H1 (cell line): ENCODE measurements around the gene TRAPPC12. TPM values are rescaled to one million over a fixed set of nuclear protein-coding genes. Genes with fewer than 3 reads are reported as not detected.
A peak's percentile ranks its signal among the peaks of the same experiment; 100 is the strongest.

Experiments used
- CTCF ChIA-PET: fragments of 300-600 bp; sonication (Branson Sonifier 250); formaldehyde crosslinking; loops from one replicate; lab custom pipeline; 2021; ENCODE audit not compliant: partially characterized antibody; lab: Charles Lee
- POLR2A ChIA-PET: fragments of 300-600 bp; sonication (Branson Sonifier 250); formaldehyde crosslinking; loops from one replicate; lab custom pipeline; 2021; ENCODE audit warnings: inconsistent platforms; ENCODE audit not compliant: partially characterized antibody; lab: Charles Lee
- DNase-seq, 2 experiments: peaks; one replicate each; pipeline versions ENCODE4 v3.0.0 to v3.0.0-alpha.2; 2010 to 2022; ENCODE audit warnings: low spot score in 2 of 2, low read depth in 1 of 2, mixed read lengths in 1 of 2
- FAIRE-seq: peaks from 2 replicates; lab custom pipeline; 2011; peaks lifted over from hg19 to GRCh38; lab: Jason Lieb, UNC
- H2AFZ ChIP-seq: 2 replicates; pipeline ENCODE4 v1.8.1; 2012; ENCODE audit warnings: low read length, inconsistent platforms
- H2AK5ac ChIP-seq: 2 replicates; pipeline ENCODE4 v1.6.1; 2013; ENCODE audit warnings: low read depth, low read length
- H2BK120ac ChIP-seq: replicated peaks from 2 replicates; pipeline ENCODE3; 2013; ENCODE audit warnings: low read depth, low read length, inconsistent platforms
- H2BK12ac ChIP-seq: 2 replicates; pipeline ENCODE4 v1.6.1; 2013; ENCODE audit warnings: low read depth, low read length
- H2BK15ac ChIP-seq: 2 replicates; pipeline ENCODE4 v1.6.1; 2013; ENCODE audit warnings: low read length
- H2BK20ac ChIP-seq: 2 replicates; pipeline ENCODE4 v1.6.1; 2013; ENCODE audit warnings: low read length
- H2BK5ac ChIP-seq: 2 replicates; pipeline ENCODE4 v1.6.1; 2013; ENCODE audit warnings: low read depth, low read length
- H3K14ac ChIP-seq: 2 replicates; pipeline ENCODE4 v1.6.1; 2013; ENCODE audit warnings: inconsistent platforms; ENCODE audit not compliant: insufficient read length
- H3K18ac ChIP-seq: 2 replicates; pipeline ENCODE4 v1.6.1; 2013; ENCODE audit warnings: low read length; ENCODE audit errors: extremely low read depth
- H3K23ac ChIP-seq: 2 replicates; pipeline ENCODE4 v1.6.1; 2013; ENCODE audit warnings: inconsistent platforms; ENCODE audit not compliant: insufficient read length
- H3K23me2 ChIP-seq: 2 replicates; pipeline ENCODE4 v1.6.1; 2013; ENCODE audit warnings: low read depth, low read length
- H3K27ac ChIP-seq: 2 replicates; pipeline ENCODE4 v1.6.1; 2011; ENCODE audit warnings: low read depth, low read length, inconsistent platforms
- H3K27me3 ChIP-seq, 4 experiments: replicated peaks in 1 of 4; 1 replicate in 1 of 4; 2 replicates in 3 of 4; pipeline versions ENCODE4 v1.6.1 to v1.8.1; 2011 to 2013; ENCODE audit warnings: low read length in 3 of 4, mild to moderate bottlenecking in 3 of 4, inconsistent platforms in 2 of 4, mixed read lengths in 2 of 4, moderate library complexity in 1 of 4; ENCODE audit not compliant: control insufficient read depth in 3 of 4, insufficient read depth in 3 of 4; ENCODE audit errors: extremely low read depth in 1 of 4
- H3K36me3 ChIP-seq, 4 experiments: 2 replicates each; pipeline versions ENCODE4 v1.6.1 to v1.8.1; 2011 to 2013; ENCODE audit warnings: mild to moderate bottlenecking in 4 of 4, low read length in 3 of 4, moderate library complexity in 2 of 4, control low read depth in 1 of 4, inconsistent platforms in 1 of 4; ENCODE audit not compliant: insufficient read depth in 4 of 4, control insufficient read depth in 2 of 4
- H3K4ac ChIP-seq: replicated peaks from 2 replicates; pipeline ENCODE3; 2013; ENCODE audit warnings: low read length, low read depth, mixed read lengths, inconsistent platforms; ENCODE audit not compliant: insufficient read length
- H3K4me1 ChIP-seq, 4 experiments: replicated peaks in 1 of 4; 1 replicate in 1 of 4; 2 replicates in 3 of 4; pipeline versions ENCODE4 v1.6.1 to v1.8.1; 2011 to 2013; ENCODE audit warnings: low read length in 3 of 4, inconsistent platforms in 2 of 4, mixed read lengths in 1 of 4; ENCODE audit not compliant: insufficient read depth in 4 of 4, control insufficient read depth in 3 of 4
- H3K4me2 ChIP-seq, 2 experiments: 2 replicates each; pipeline versions ENCODE4 v1.6.1 to v1.8.1; 2011 to 2013; ENCODE audit warnings: low read depth in 2 of 2, low read length in 2 of 2, control low read depth in 1 of 2, inconsistent platforms in 1 of 2, mild to moderate bottlenecking in 1 of 2; ENCODE audit not compliant: insufficient read depth in 1 of 2
- H3K4me3 ChIP-seq, 4 experiments: fragments of 200-600, 300-600 bp in 1 of 4; sonication (generic), shearing (Covaris generic), sonication (Bioruptor Twin) in 1 of 4; 2 replicates each; pipeline versions ENCODE4 v1.5.1 to v1.8.1; 2011 to 2016; ENCODE audit warnings: low read length in 4 of 4, low read depth in 3 of 4, control low read depth in 2 of 4, inconsistent platforms in 2 of 4, mild to moderate bottlenecking in 2 of 4, mixed read lengths in 1 of 4, moderate library complexity in 1 of 4; ENCODE audit not compliant: insufficient read depth in 2 of 4; ENCODE audit errors: extremely low read depth in 1 of 4
- H3K56ac ChIP-seq: replicated peaks from 2 replicates; pipeline ENCODE3; 2013; ENCODE audit warnings: low read depth, mild to moderate bottlenecking, mixed read lengths, low read length, inconsistent platforms; ENCODE audit not compliant: insufficient read length
- H3K79me1 ChIP-seq: 2 replicates; pipeline ENCODE4 v1.6.1; 2013; ENCODE audit warnings: low read depth, low read length, control low read depth
- H3K79me2 ChIP-seq, 2 experiments: 2 replicates each; pipeline versions ENCODE4 v1.6.1 to v1.8.1; 2012 to 2013; ENCODE audit warnings: low read length in 2 of 2, mild to moderate bottlenecking in 2 of 2, inconsistent platforms in 1 of 2; ENCODE audit not compliant: insufficient read depth in 2 of 2, control insufficient read depth in 1 of 2
- H3K9ac ChIP-seq, 4 experiments: replicated peaks in 1 of 4; 1 replicate in 1 of 4; 2 replicates in 3 of 4; pipeline versions ENCODE4 v1.6.1 to v1.8.1; 2011 to 2013; ENCODE audit warnings: low read depth in 3 of 4, low read length in 3 of 4, control low read depth in 2 of 4, mild to moderate bottlenecking in 2 of 4, moderate library complexity in 2 of 4, inconsistent platforms in 1 of 4; ENCODE audit errors: extremely low read depth in 1 of 4
- H3K9me3 ChIP-seq, 2 experiments: 2 replicates each; pipeline versions ENCODE4 v1.6.1 to v1.8.1; 2012 to 2013; ENCODE audit warnings: mild to moderate bottlenecking in 2 of 2, moderate library complexity in 2 of 2, control low read depth in 1 of 2, inconsistent platforms in 1 of 2, low read depth in 1 of 2, low read length in 1 of 2, mixed read lengths in 1 of 2; ENCODE audit not compliant: insufficient read depth in 2 of 2
- H4K20me1 ChIP-seq, 2 experiments: replicated peaks in 1 of 2; 2 replicates each; pipeline versions ENCODE3 to v1.8.1; 2011 to 2013; ENCODE audit warnings: inconsistent platforms in 2 of 2, low read length in 2 of 2, mild to moderate bottlenecking in 1 of 2; ENCODE audit not compliant: insufficient read depth in 2 of 2, control insufficient read depth in 1 of 2
- H4K5ac ChIP-seq: 2 replicates; pipeline ENCODE4 v1.6.1; 2013; ENCODE audit warnings: low read length, low read depth, mixed read lengths, inconsistent platforms; ENCODE audit not compliant: insufficient read length
- H4K8ac ChIP-seq: 2 replicates; pipeline ENCODE4 v1.8.0; 2013; ENCODE audit warnings: mild to moderate bottlenecking, moderate library complexity, low read length, inconsistent platforms; ENCODE audit not compliant: insufficient read depth; ENCODE audit errors: extremely low read depth
- H4K91ac ChIP-seq: replicated peaks from 2 replicates; pipeline ENCODE3; 2013; ENCODE audit warnings: low read length, mixed read lengths, inconsistent platforms; ENCODE audit not compliant: insufficient read length
- BCL11A ChIP-seq, 2 experiments: IDR thresholded peaks; one replicate each; pipeline ENCODE4 v1.6.1; 2011; ENCODE audit warnings: low read depth in 2 of 2, low read length in 2 of 2, mild to moderate bottlenecking in 2 of 2
- CREB1 ChIP-seq: IDR thresholded peaks from 2 replicates; pipeline ENCODE4 v1.6.1; 2012; ENCODE audit warnings: inconsistent platforms
- PHF8 ChIP-seq: fragments of 200-600 bp; sonication (generic); conservative IDR thresholded peaks from 2 replicates; pipeline ENCODE4 v1.7.1; 2012; ENCODE audit warnings: low read depth, mild to moderate bottlenecking, inconsistent platforms, low read length, moderate library complexity
- POLR2A ChIP-seq, 2 experiments: IDR thresholded peaks; 1 replicate in 1 of 2; 2 replicates in 1 of 2; pipeline ENCODE4 v1.6.1; 2011; ENCODE audit warnings: low read depth in 2 of 2, low read length in 2 of 2, mild to moderate bottlenecking in 2 of 2; ENCODE audit errors: control extremely low read depth in 1 of 2
- SP2 ChIP-seq: IDR thresholded peaks from 2 replicates; pipeline ENCODE4 v1.6.1; 2012; ENCODE audit warnings: mild to moderate bottlenecking, low read length, inconsistent platforms
- WGBS, 2 experiments: shearing (Covaris generic) in 1 of 2; methylation state at CpG; one replicate each; pipeline versions ENCODE4 v1.1.6 to v1.1.7; 2013 to 2015; ENCODE audit warnings: low lambda C conversion rate in 2 of 2, mixed read lengths in 2 of 2, inconsistent platforms in 1 of 2, low coverage in 1 of 2, missing lambda C conversion rate in 1 of 2; ENCODE audit not compliant: insufficient replicate concordance in 2 of 2, insufficient coverage in 1 of 2, insufficient read length in 1 of 2; ENCODE audit errors: extremely low coverage in 1 of 2, missing lambda C conversion rate in 1 of 2; 5-methylcytosine and 5-hydroxymethylcytosine counted together
- polyA plus RNA-seq, 7 experiments: library from polyadenylated mRNA; depleted of rRNA in 3 of 7; stranded (reverse) in 5 of 7; unstranded in 2 of 7; fragments of >200 nt in 5 of 7; fragments of 200-250 nt in 2 of 7; gene quantifications; 1 replicate in 5 of 7; 2 replicates in 1 of 7; 4 replicates in 1 of 7; pipeline versions ENCODE4 v1.2.1 to v1.2.3, GENCODE V29; 2011 to 2013; ENCODE audit warnings: missing spikeins in 2 of 7, mixed read lengths in 2 of 7
- total RNA-seq: library from RNA; stranded (reverse); fragmentation: NEBNext Ultra II Directional; extraction: Animal tissue kit (Norgen Biotek cat#: 25700); gene quantifications from 2 replicates; pipeline ENCODE4 v1.2.1, GENCODE V29; 2021

TRAPPC12 gene
- total and polyA plus RNA-seq, 2 of the 8 experiments (the other 6 are each of a cell fraction or from before 2014, with no cell fraction given), result 35.0 to 67.3 TPM

DNA sequence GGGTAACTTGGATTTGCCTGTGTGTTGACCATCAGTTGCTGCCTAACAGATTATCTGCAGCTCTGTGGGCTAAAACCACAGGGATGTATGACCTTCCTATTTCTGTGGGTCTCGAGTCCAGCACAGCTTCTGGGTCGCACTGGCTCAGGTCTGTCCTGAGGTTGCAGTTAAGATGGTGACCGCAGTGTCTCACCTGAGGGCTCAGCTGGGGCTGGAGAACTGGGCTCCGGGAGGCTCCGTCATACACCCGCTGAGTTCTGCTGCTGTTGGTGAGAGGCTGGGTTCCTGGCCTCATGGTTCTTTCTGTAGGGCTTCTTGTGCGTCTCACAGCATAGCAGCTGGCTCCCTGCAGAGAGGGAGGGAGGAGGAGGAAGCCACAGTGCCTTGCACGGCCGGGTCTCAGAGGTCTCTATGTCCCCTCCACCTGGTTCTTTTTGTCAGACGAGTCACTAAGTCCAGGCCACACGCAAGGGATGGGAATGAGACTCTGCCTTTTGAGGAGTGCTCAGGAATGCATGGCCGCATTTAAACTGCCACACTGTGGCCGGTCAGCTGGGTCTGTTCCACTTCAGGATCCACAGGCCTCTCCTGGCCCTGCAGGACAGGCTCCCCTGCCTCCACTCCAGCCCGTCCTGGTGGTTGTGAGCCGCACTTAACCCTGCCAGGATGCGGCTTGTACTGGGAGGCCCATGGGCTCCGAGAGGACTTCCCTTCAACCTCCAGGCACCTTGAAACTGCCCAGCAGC, 72.6 kb downstream of the TRAPPC12 start:
- H4K20me1 ChIP-seq, result peaks cover 0 to 5% of the 10 kb centered on the region in 2 experiments
- H3K27ac ChIP-seq, result no peak overlapping the region
- no peaks in the 10 kb centered on the region for H3K79me2 ChIP-seq
- ChIA-PET POLR2A (interaction anchor here (0.8 kb wide), 1 partner anchor 39 kb away, joined by 3 read pairs; no protein-coding TSS in a partner anchor), CTCF (interaction anchor here (0.9 to 5.4 kb wide), 6 partner anchors 7 to 29 kb away, joined by 3 to 51 read pairs (median 12); no protein-coding TSS in a partner anchor)
- H3K23me2 ChIP-seq, result no peaks in the 10 kb centered on the region
- peaks cover 0 to 3% (median 0%) of the 10 kb centered on the region in 4 experiments; a peak in 1 of 7 replicates for H3K4me1 ChIP-seq
- 91% methylated on average over 17 of the region's 17 CpGs; no CpG with 5 or more reads in 1 of the 2 experiments for WGBS, 2 experiments
- H2BK20ac ChIP-seq, result no peak overlapping the region
- H3K4me2 ChIP-seq, result no peak overlapping the region
- H3K27me3 ChIP-seq, result no peaks in the 10 kb centered on the region
- no peak overlapping the region for H3K9ac ChIP-seq
- H2BK12ac ChIP-seq, result no peak overlapping the region
- H3K4ac ChIP-seq, result no peak overlapping the region
- no peak overlapping the region for H2AFZ ChIP-seq
- peak in 1 of 2 experiments; percentile 43 for DNase-seq
- H2BK5ac ChIP-seq, result no peak overlapping the region
- no peak overlapping the region for H4K91ac ChIP-seq
- no peaks in the 10 kb centered on the region for H3K9me3 ChIP-seq
- FAIRE-seq, result no peak
- no peak overlapping the region for H2AK5ac ChIP-seq
- peaks cover 2% of the 10 kb centered on the region; the same call in 1 of the 2 replicates for H3K79me1 ChIP-seq
- H4K5ac ChIP-seq, result no peak overlapping the region
- H2BK15ac ChIP-seq, result no peak overlapping the region
- no peak overlapping the region for H3K56ac ChIP-seq
- no peak overlapping the region; the same call in 1 of the 2 replicates for H4K8ac ChIP-seq
- no peak overlapping the region for H3K23ac ChIP-seq
- peaks cover 0 to 3% (median 0%) of the 10 kb centered on the region in 4 experiments; a peak in 3 of 8 replicates for H3K36me3 ChIP-seq
- H3K18ac ChIP-seq, result no peak overlapping the region
- H3K14ac ChIP-seq, result no peak overlapping the region
- no peak overlapping the region for H2BK120ac ChIP-seq
- H3K4me3 ChIP-seq, result no peak overlapping the region
- no peak for TF ChIP-seq BCL11A (IDR thresholded peaks at IDR 0.05; ENCODE audit: low read depth in 2 of 2, low read length in 2 of 2)
- no peak for TF ChIP-seq POLR2A (IDR thresholded peaks at IDR 0.05; ENCODE audit: control extremely low read depth in 1 of 2, low read depth in 2 of 2, low read length in 2 of 2)
- no peak for TF ChIP-seq SP2
- TF ChIP-seq PHF8, result no peak
- TF ChIP-seq CREB1, result no peak
